ENCODE measurements around the gene ELFN1.

- TF ChIP-seq GATA2 (IDR thresholded peaks at IDR 0.05; ENCODE audit: low read depth, low read length) (no peak), GATA3 (IDR thresholded peaks at IDR 0.05; ENCODE audit: low read depth, low read length) (no peak)
These were observed 39.3 kb upstream of the ELFN1 start for GRCh38 chr7:1630700-1631336.

Measured in SH-SY5Y (cell line).